ENCODE data around the gene ITPR1.
"Not testable (repeated sequence)": the region's sequence is repeated elsewhere in the genome, so short reads cannot be mapped to it uniquely, and the experiment has no call there.

GRCh38 chr3:4456780-4457179 lies 36.4 kb upstream of the ITPR1 start:
- TF ChIP-seq MAFK (IDR thresholded peaks at IDR 0.05; ENCODE audit: low read depth, low read length); RFX5 (IDR thresholded peaks at IDR 0.05; ENCODE audit: low read depth, low read length); CTCF (conservative IDR thresholded peaks at IDR 0.05; ENCODE audit: low read depth, low read length); MAZ (IDR thresholded peaks at IDR 0.05; ENCODE audit: borderline replicate concordance, low read depth, low read length); RAD21 (IDR thresholded peaks at IDR 0.05; ENCODE audit: low read length): not testable (repeated sequence)
